GM19238 (cell line): ENCODE results near the gene CSTF1.

ENCODE experiments used
- DNase-seq: peaks from one replicate; pipeline ENCODE4 v3.0.0; 2011; ENCODE audit warnings: low spot score; ENCODE audit not compliant: insufficient read length

CSTF1 gene

DNA sequence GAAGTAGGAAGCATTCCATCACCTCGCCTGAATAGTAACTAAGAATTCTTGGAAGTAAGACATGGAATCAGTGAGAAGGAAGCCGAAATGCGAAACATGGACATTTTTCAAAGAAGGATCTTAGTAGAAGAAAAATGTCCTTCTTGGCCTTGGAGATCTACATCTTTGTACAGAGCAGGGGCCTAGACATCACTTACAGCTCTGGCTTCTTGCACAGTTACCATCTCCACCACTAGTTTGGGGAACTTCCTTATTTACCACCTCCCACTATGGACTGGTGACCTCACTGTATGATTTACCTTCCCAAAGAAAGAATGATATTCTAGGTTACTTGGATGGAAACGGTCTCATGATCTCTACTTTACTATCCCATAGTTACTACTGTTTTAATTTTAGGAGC is 35.4 kb downstream of the CSTF1 start:
- no peak for DNase-seq

- no peak for DNase-seq
Observed at GRCh38 chr20:56428410-56428809, 36.0 kb downstream of the CSTF1 start.

DNA sequence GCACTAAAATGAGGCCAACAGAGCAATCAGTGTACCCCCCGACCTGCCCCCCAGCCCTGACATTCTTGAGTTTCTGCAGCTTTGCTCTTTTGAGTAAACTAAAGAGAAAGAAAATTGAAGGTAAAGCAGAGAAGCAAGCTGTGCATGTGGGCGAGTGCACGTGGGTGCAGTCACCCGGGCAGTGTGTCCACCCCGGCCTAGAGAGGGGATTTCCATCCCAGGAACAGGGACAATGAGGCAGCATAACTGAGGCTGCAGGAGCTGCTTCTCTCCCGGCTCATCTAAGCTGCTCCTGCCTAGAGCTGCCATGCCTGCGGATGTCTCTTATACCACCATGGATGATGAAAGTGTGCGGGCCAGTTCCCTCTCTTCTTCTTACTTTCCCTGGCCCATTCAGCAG is 36.4 kb downstream of the CSTF1 start:
- DNase-seq = no peak

DNA sequence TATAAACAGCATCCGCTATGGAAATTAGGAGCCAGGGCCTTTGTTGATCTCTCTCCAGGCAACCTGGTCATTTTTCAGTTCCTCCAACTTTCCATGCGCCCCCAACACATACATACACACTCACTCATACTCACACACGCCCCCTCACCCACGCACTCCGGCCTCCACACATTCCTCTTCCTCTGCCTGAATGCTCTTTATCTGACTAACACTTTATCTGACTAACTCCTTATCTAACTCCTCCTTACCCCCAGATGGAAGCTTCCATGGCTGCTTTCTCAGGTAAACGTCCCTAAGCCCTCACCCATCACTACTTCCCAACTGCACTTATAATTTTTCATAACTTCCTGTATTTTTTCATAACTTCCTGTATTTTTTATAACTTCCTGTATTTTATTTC is 37.1 kb downstream of the CSTF1 start:
- no peak for DNase-seq

GRCh38 chr20:56429941-56430340 is 37.5 kb downstream of the CSTF1 start:
- no peak for DNase-seq

GRCh38 chr20:56430461-56430860 is 38.0 kb downstream of the CSTF1 start:
- no peak for DNase-seq

DNA sequence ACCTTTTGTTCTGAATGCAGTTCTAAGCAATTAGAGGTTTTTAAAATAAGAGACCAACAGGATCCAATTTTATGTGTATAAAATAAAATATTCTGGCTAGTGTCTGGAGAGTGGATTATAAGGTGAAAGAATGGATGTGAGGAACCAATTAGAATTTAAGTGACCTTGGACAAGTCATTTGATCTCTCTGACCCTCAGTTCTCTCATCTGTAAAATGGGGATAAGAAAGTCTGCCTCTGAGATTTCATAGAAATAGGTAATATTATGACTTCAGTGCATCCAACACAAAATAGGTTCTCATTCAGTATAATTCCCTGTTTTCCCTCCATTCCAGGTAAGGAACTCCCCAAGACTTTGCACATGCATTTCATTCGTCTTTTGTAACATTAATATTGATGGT is 38.5 kb downstream of the CSTF1 start:
- no peak for DNase-seq

GRCh38 chr20:56431471-56431870 is 39.0 kb downstream of the CSTF1 start:
- no peak for DNase-seq

DNA sequence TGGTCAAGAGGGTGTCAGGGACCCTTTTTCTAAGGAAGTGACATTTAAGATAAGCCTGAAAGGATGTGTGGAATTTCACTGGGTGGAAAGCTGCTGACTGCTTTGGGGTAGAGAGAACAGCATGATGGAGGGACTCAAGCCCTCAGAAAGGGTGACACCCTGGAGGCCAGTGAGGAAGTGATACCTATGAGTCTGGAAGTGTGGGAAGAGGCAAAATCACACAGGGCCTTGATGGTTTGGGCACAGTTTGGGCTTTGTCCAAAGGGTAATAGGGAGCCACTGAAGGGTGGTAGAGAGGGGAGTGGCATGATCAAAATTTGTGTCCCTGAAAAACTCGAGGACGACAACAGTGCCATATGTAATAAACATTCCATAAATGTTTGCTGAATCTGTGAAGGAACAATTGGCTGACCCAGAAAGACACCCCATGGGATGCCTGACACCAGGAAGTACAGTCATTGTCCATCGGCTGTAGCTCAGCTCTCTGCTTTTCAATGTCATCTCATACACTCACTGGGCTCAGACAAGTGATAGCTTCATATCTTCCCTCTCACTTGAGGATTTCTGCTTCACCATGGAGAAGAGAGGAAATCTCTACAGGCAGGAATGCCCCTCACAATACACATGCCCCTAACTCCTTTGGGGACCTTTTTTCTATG is 40.9 kb downstream of the CSTF1 start:
- no peak for DNase-seq

DNA sequence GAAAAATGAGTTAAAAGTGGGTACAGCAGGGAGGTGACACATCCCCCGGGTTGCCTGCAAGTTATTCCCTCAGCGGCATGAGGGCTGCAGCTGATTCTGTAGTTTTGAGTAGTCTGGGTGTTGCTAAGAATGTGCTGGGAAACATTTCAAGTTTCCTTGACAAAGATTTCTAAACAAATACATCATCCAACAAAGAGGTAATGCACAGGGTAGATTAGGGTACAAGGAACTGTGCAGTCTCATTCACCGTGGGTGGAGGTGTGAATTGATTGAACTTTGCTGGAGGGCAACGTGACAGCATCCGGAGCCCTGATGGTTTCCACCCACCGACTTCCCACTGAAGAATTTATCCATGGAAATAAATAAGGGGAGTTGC is 41.4 kb downstream of the CSTF1 start:
- no peak for DNase-seq

GRCh38 chr20:56437196-56437960 is 44.9 kb downstream of the CSTF1 start:
- DNase-seq = no peak

DNA sequence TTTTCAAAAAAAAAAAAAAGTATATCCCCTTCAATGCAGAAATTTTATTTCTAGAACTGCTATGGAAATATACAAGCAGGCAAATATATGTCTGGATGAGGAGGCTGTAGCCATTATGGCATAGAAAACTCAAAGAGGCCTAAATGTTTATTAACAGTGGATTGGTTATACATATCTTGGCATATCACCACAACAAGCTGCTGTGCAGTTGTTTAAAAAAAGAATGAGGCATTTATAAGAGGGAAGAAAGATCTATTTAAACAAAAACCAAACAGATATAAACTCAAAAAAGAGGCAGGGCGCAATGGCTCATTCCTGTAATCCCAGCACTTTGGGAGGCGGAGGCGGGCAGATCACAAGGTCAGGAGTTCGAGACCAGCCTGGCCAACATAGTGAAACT is 45.8 kb downstream of the CSTF1 start:
- no peak for DNase-seq

DNA sequence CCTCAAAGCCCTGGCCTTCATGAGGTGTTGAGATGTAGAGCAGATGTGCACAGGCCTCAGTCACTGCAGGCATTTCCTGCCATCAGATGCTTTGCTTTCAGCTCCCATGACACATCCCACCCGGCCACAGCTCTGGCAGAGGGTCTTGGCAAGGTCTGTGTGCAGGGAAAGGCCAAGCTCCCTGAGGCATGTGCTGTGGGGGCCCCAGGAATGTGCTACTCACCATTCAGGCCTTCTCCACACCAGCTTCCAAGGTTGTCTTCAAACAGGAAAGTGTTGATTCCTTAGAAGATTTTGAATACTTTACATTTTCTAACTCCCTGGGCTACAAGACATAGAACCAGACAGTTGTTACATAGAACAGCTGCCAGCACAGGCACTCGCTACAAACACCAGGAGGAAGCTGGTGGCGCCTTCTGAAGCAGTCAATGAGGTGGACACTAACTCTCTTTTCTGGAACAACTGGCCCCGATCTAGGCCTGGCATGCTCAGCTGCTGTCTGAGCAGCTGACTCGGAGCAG is 47.4 kb downstream of the CSTF1 start:
- no peak for DNase-seq

DNA sequence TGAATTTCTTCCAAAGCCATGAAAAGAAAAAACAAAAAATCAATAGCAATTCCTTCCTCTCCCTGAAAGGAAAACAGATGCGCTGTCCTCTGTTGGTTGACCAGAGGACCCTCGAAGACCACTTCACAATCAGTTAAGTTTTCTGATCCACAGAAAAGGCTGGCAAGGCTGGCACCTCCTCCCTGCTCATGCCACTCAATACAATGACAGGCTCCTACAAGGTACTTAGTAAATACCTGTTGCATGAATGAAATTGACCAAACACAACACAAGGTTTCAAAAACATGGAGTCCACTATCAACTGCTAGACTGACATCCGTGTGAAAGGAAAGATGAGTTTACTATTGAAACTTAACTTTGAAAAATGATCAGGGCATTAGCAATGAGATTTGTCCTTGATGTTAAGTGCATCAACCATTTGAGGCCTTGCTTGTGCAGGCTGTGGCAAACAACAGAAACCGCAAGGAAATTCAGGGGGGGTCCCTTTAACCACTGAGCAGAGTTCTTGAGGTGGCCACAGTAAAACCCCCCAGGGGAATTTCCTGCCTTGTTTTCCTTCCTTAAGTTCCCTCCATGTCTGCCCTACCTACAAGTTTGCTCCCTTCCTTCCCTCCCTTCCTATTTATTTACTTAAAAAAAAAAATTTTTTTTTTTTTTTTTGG is 48.0 kb downstream of the CSTF1 start:
- DNase-seq = peak; percentile 24

DNA sequence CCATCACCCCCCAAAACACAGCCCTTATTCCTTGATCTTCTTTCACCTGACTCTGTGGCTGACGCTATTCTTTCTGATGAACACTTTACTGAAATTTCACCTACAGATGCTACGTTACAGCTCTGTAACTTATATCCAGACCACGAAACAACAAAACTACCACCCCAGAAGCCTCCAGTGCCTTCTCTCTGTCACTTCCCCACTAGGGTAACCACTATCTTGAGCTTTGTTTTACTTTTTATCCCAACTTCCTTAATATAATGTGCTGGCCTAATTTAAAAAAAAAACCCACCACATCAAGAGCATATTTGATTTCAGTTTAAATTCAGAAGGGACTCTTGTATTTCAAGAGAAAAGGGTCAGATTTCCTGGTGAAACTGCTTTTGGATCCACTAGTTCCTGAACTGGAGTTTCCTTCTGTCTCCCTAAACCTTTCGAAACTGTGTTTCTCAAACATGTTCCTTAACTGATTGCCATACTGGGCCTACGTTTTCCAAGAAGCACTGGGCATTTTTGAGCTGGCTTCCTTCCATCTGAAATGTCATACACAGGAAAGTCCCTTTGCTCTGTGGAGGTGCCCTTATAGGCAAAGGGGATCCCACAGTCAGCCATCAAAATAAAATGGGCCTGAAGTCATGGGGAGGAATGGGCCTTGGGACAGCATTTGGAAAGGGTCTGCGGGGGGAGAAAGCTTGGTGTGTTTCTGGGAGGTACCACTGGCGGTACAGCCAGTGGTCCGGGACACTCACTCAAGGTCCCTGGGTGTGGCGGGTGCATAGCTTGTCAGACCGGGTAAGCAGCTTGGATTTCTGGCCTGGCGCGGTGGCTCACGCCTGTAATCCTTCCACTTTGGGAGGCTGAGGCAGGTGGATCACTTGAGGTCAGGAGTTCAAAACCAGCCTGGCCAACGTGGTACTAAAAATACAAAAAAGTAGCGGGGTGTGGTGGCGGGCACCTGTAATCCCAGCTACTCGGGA is 50.2 kb downstream of the CSTF1 start:
- DNase-seq = no peak

- DNase-seq = no peak
Observed at GRCh38 chr20:56443654-56444540, 51.5 kb downstream of the CSTF1 start.

- no peak for DNase-seq
Observed at GRCh38 chr20:56445130-56445529, 52.7 kb downstream of the CSTF1 start.

DNA sequence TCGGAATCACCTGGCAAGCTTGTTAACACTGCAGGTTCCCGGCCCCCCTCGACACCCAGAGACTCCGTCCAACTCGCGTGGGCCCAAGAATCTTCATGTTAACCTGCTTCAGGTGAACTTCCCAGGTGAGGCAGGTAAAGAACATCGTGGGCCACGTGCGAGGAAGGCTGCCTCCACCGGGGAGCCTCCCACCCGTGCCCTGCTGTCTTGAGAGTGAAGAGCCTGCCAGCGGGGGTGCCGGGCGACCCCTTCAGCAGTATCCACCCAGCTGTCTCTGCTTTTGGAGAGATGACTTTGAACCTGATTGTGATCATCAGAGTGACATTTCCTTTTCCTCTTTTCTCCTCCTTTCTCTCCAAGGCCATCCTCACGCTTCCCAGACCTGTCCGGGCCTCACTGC is 53.1 kb downstream of the CSTF1 start:
- no peak for DNase-seq

DNA sequence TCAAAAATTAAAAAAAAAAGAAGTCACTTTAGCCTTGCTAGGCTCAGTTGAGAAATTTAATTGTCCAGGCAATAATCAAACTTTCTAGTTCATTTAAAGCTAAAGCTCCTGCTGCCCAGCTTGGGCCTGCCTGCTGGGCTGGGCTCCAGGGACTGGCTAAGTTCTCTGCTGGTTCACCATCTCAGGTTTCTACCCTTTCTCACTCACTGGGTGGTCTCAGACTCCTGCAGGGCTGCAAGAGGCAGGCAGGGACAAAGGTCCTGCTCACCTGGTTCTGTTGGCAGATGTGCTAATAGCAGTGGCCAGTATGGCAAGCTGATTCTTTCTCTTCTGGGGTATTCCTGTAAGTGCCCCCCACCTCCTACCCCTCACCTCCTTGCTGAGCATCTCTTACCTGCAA is 54.8 kb downstream of the CSTF1 start:
- no peak for DNase-seq

DNA sequence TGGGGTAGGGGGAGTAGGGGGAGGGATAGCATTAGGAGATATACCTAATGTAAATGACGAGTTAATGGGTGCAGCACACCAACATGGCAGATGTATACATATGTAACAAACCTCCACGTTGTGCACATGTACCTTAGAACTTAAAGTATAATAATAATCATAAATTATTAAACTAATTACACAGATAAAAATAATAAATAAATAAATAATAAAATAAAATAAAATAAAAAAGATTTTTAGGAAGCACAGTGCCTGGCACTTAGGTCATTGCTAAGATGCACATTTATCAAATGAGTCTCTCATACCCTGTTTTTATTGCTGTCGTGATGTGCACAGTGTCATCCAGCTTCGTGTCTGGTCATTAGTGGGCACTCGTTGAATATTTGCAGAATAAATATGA is 57.0 kb downstream of the CSTF1 start:
- DNase-seq = no peak
